B cell (primary cell): ENCODE data around the gene SEMA3F. TPM values are rescaled to one million over a fixed set of nuclear protein-coding genes. Genes with fewer than 3 reads are reported as not detected.

Source experiments
- ATAC-seq: fragments of 200-7000 bp; cut with Tn5 transposase; one replicate; pipeline ENCODE4 v1.10.0; 2021; ENCODE audit warnings: low read depth, mild to moderate bottlenecking, moderate number of reproducible peaks, moderate library complexity
- CTCF ChIA-PET: fragments of 350-600 bp; sonication (Branson Sonifier 250); formaldehyde crosslinking; loops from one replicate; lab custom pipeline; 2021; ENCODE audit warnings: antibody characterized with exemption, inconsistent platforms; lab: Charles Lee
- POLR2A ChIA-PET: fragments of 350-600 bp; sonication (Branson Sonifier 250); formaldehyde crosslinking; loops from one replicate; lab custom pipeline; 2021; ENCODE audit warnings: antibody characterized with exemption; lab: Charles Lee
- DNase-seq: peaks from one replicate; pipeline ENCODE4 v3.0.0; 2013
- H2AFZ ChIP-seq: 2 replicates; pipeline ENCODE4 v1.6.1; 2012; ENCODE audit warnings: mild to moderate bottlenecking, low read depth, low read length; ENCODE audit not compliant: insufficient read depth, poor library complexity, severe bottlenecking
- H3K27ac ChIP-seq, 2 donors: 1 replicate in 1 of 2; 2 replicates in 1 of 2; pipeline ENCODE4 v1.5.1; 2012 to 2013; ENCODE audit warnings: low read length in 2 of 2, mild to moderate bottlenecking in 2 of 2, moderate library complexity in 1 of 2
- H3K27me3 ChIP-seq, 4 experiments: fragments of 200-600 bp in 1 of 4; sonication (generic) in 1 of 4; replicated peaks in 1 of 4; 1 replicate in 2 of 4; 2 replicates in 2 of 4; pipeline versions ENCODE4 v1.6.1 to v1.7.0; 2013 to 2016; ENCODE audit warnings: low read length in 3 of 4, mild to moderate bottlenecking in 2 of 4, mixed read lengths in 1 of 4, moderate library complexity in 1 of 4; ENCODE audit not compliant: insufficient read depth in 4 of 4, control insufficient read depth in 3 of 4; ENCODE audit errors: control extremely low read depth in 1 of 4
- H3K36me3 ChIP-seq, 2 experiments: replicated peaks in 1 of 2; 1 replicate in 1 of 2; 2 replicates in 1 of 2; pipeline versions ENCODE4 v1.6.1 to v1.7.1; 2013; ENCODE audit warnings: low read length in 1 of 2; ENCODE audit not compliant: insufficient read depth in 2 of 2, control insufficient read depth in 1 of 2; ENCODE audit errors: control extremely low read depth in 1 of 2, extremely low read depth in 1 of 2
- H3K4me1 ChIP-seq, 2 donors: fragments of 200-600 bp in 1 of 2; sonication (generic) in 1 of 2; 1 replicate in 1 of 2; 2 replicates in 1 of 2; pipeline versions ENCODE4 v1.5.1 to v1.6.1; 2013 to 2017; ENCODE audit warnings: low read length in 2 of 2; ENCODE audit not compliant: control insufficient read depth in 2 of 2, insufficient read depth in 2 of 2
- H3K4me2 ChIP-seq: replicated peaks from 2 replicates; pipeline ENCODE3; 2012; ENCODE audit warnings: mild to moderate bottlenecking, low read depth, low read length; ENCODE audit not compliant: poor library complexity, severe bottlenecking
- H3K4me3 ChIP-seq, 5 experiments: fragments of 200-600 bp in 1 of 5; sonication (generic) in 1 of 5; 1 replicate in 3 of 5; 2 replicates in 2 of 5; pipeline versions ENCODE4 v1.5.1 to v1.7.0; 2011 to 2016; ENCODE audit warnings: low read length in 4 of 5, mild to moderate bottlenecking in 4 of 5, low read depth in 2 of 5, control low read depth in 1 of 5, moderate library complexity in 1 of 5; ENCODE audit not compliant: insufficient read depth in 1 of 5; ENCODE audit errors: control extremely low read depth in 1 of 5, extremely low read depth in 1 of 5
- H3K79me2 ChIP-seq: fragments of 200-600 bp; sonication (generic); one replicate; pipeline ENCODE4 v1.6.0; 2016; ENCODE audit warnings: low read length; ENCODE audit not compliant: control insufficient read depth, insufficient read depth
- H3K9ac ChIP-seq: fragments of 200-600 bp; sonication (generic); 2 replicates; pipeline ENCODE4 v1.6.1; 2017; ENCODE audit warnings: mild to moderate bottlenecking, low read length, moderate library complexity
- H3K9me3 ChIP-seq, 3 donors: one replicate each; pipeline versions ENCODE4 v1.6.1 to v1.7.1; 2013; ENCODE audit warnings: low read length in 2 of 3; ENCODE audit not compliant: control insufficient read depth in 2 of 3, insufficient read depth in 1 of 3; ENCODE audit errors: control extremely low read depth in 1 of 3
- H4K20me1 ChIP-seq: 2 replicates; pipeline ENCODE4 v1.6.0; 2012; ENCODE audit warnings: mild to moderate bottlenecking, low read length; ENCODE audit not compliant: insufficient read depth, control insufficient read depth, poor library complexity, severe bottlenecking
- H3K27ac Mint-ChIP-seq: one replicate; pipeline ENCODE4 v1.8.0; 2021; ENCODE audit warnings: mixed read lengths
- H3K27me3 Mint-ChIP-seq: one replicate; pipeline ENCODE4 v1.8.0; 2021; ENCODE audit warnings: mixed read lengths
- H3K4me1 Mint-ChIP-seq: one replicate; pipeline ENCODE4 v1.8.0; 2021; ENCODE audit warnings: mixed read lengths
- H3K4me3 Mint-ChIP-seq: one replicate; pipeline ENCODE4 v1.8.0; 2021; ENCODE audit warnings: mixed read lengths
- H3K9me3 Mint-ChIP-seq: one replicate; pipeline ENCODE4 v1.8.0; 2022; ENCODE audit warnings: mixed read lengths; ENCODE audit not compliant: insufficient read depth
- CTCF ChIP-seq: fragments of 200-600 bp; IDR thresholded peaks from one replicate; pipeline ENCODE4 v1.8.0; 2022; ENCODE audit warnings: antibody characterized with exemption, mild to moderate bottlenecking
- EZH2 ChIP-seq: IDR thresholded peaks from 2 replicates; pipeline ENCODE4 v1.6.1; 2012; ENCODE audit warnings: borderline replicate concordance, low read depth, mild to moderate bottlenecking, moderate library complexity, low read length; ENCODE audit not compliant: insufficient read depth, poor library complexity, severe bottlenecking
- WGBS: methylation state at CpG from one replicate; pipeline ENCODE4 v1.1.5; 2013; ENCODE audit warnings: missing lambda C conversion rate; ENCODE audit not compliant: insufficient coverage; 5-methylcytosine and 5-hydroxymethylcytosine counted together
- intact Hi-C: fragments of 100-400 bp; cut with micrococcal nuclease; formaldehyde crosslinking; loops from one replicate; pipeline ENCODE4 v1.10.0; 2022
- polyA plus RNA-seq: library from polyadenylated mRNA; depleted of rRNA; stranded (reverse); fragments of >200 nt; gene quantifications from 2 replicates; pipeline ENCODE4 v1.2.3, GENCODE V29; 2012
- total RNA-seq, 2 donors: library from RNA; stranded (reverse); fragments of 120-200 nt in 1 of 2; gene quantifications; 1 replicate in 1 of 2; 2 replicates in 1 of 2; pipeline versions ENCODE4 v1.2.3 to v1.2.4, GENCODE V29; 2013 to 2022

Gene SEMA3F
- total and polyA plus RNA-seq, 2 donors (not counting 1 experiment from before 2014, with no cell fraction given) = 0.27 TPM; not detected in 1

DNA sequence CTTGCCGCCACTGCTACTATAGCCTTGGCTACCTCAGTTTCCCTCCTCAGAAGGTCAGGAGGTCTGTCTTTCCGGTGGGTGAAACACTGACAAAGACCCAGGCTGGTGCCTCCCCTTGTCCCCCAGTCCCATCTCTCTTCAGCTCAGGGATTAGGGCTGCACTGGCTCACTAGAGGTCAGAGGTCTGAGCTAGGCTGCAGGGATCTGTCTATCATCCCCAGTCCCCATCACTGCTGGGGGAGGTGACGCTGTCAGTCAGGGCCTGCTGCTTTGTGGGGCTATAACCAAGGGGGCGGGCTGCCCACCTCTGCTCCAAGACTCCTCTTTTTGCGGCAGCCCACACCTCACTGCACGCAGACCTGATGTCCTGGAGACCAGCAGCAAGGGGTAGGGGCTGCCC, 13.7 kb downstream of the SEMA3F start:
- Histone ChIP-seq H3K79me2 (no peaks in the 10 kb centered on the region), H3K9ac (no peak overlapping the region), H3K4me2 (no peak overlapping the region), H2AFZ (no peak overlapping the region), H3K36me3 (no peaks in the 10 kb centered on the region), H3K27ac (no peak overlapping the region), H3K4me1 (no peaks in the 10 kb centered on the region), H3K4me3 (no peak overlapping the region), H3K9me3 (no peaks in the 10 kb centered on the region), H3K27me3 (no peaks in the 10 kb centered on the region), H4K20me1 (no peaks in the 10 kb centered on the region)
- no peak for DNase-seq
- H3K27ac Mint-ChIP-seq = no peak overlapping the region
- ChIA-PET CTCF (no interaction called here), POLR2A (interaction anchor here (0.7 kb wide), 1 partner anchor 341 kb away, joined by 3 read pairs; no protein-coding TSS in a partner anchor)
- H3K4me3 Mint-ChIP-seq = no peak overlapping the region
- H3K9me3 Mint-ChIP-seq = no peaks in the 10 kb centered on the region
- peaks cover 1% of the 10 kb centered on the region for H3K4me1 Mint-ChIP-seq
- H3K27me3 Mint-ChIP-seq = peaks cover 9% of the 10 kb centered on the region
- TF ChIP-seq CTCF (no peak), EZH2 (no peak)
- no peak for ATAC-seq
- WGBS = 100% methylated on average over 4 of the region's 6 CpGs
- intact Hi-C loops = no loop called here

DNA sequence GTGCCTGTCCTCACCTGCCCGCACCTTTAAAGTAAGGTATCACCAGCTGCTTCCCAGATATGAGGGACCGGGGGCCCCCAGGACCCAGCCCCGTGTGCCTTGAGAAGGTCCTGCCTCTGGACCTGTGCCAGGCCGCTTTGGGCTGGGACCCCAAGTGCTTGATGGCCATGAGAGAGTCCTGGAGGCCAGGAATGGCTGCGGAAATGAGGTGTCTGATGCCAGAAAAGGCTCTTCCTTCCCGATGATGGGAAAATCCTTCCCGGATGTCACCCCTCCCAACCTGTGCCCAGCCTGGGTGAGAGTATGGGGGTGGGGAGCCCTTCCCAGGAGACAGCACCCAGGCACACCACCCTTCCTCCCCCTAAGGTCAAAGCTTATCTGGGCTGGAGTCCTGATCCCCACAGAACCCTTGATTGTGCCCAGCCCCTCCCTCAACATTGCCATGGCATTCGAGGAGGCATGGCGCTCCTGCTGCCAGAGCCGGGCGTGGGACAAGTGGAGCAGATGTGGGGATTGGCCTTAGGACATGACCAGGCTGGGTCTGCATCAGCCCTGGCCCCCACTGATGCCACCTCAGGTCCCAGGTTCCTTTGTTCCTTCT, 14.2 kb downstream of the SEMA3F start:
- no peaks in the 10 kb centered on the region for H4K20me1 ChIP-seq
- DNase-seq (no peak), ATAC-seq (no peak)
- H3K27me3 ChIP-seq = no peaks in the 10 kb centered on the region
- no peak overlapping the region for H3K27ac ChIP-seq
- Mint-ChIP-seq H3K4me1 (peaks cover 2% of the 10 kb centered on the region), H3K4me3 (no peak overlapping the region), H3K9me3 (no peaks in the 10 kb centered on the region), H3K27ac (no peak overlapping the region), H3K27me3 (peaks cover 8% of the 10 kb centered on the region)
- intact Hi-C loops = no loop called here
- H3K9ac ChIP-seq = no peak overlapping the region
- WGBS = 90% methylated on average over 8 of the region's 11 CpGs
- no peak overlapping the region for H2AFZ ChIP-seq
- no peak overlapping the region for H3K4me2 ChIP-seq
- CTCF ChIA-PET = no interaction called here
- no peaks in the 10 kb centered on the region for H3K36me3 ChIP-seq
- no peaks in the 10 kb centered on the region for H3K4me1 ChIP-seq
- H3K9me3 ChIP-seq = no peaks in the 10 kb centered on the region
- no peak overlapping the region for H3K4me3 ChIP-seq
- no peak for TF ChIP-seq CTCF
- TF ChIP-seq EZH2 = no peak
- POLR2A ChIA-PET = interaction anchor here (0.7 kb wide), 1 partner anchor 341 kb away, joined by 3 read pairs; no protein-coding TSS in a partner anchor
- H3K79me2 ChIP-seq = no peaks in the 10 kb centered on the region
